HepG2 (cell line): ENCODE measurements around the gene METTL26. TPM values are rescaled to one million over a fixed set of nuclear protein-coding genes. Genes with fewer than 3 reads are reported as not detected.

Source experiments
- ATAC-seq: fragments of 200-7000 bp; cut with Tn5 transposase; 3 replicates; pipeline ENCODE4 v1.9.1; 2020; ENCODE audit warnings: mild to moderate bottlenecking, moderate library complexity
- BruUV-seq: library from RNA; stranded (reverse); fragments of 400-500 nt; replicated peaks from 2 replicates; lab custom pipeline; 2021; lab: Mats Ljungman, UMichigan
- CTCF ChIA-PET: fragments of 300-600 bp; formaldehyde crosslinking; extraction: SDS; loops from one replicate; lab custom pipeline; 2021; ENCODE audit warnings: low total read pairs, inconsistent platforms, low intra/inter-chr PET ratio; lab: Yijun Ruan, JAX
- POLR2A ChIA-PET: fragments of 350-600 bp; sonication (Branson Sonifier 250); formaldehyde crosslinking; loops from one replicate; lab custom pipeline; 2020; ENCODE audit warnings: antibody characterized with exemption, inconsistent platforms; lab: Yijun Ruan, JAX
- DNase-seq: peaks from one replicate; pipeline ENCODE4 v3.0.0-alpha.2; 2015; ENCODE audit warnings: low spot score
- FAIRE-seq: peaks from 3 replicates; lab custom pipeline; 2011; peaks lifted over from hg19 to GRCh38; lab: Jason Lieb, UNC
- H2AFZ ChIP-seq: one replicate; pipeline ENCODE4 v1.6.1; 2011; ENCODE audit warnings: low read length, inconsistent platforms
- H3K27ac ChIP-seq: fragments of 300-600 bp; 3 replicates; pipeline ENCODE4 v1.8.0; 2011; ENCODE audit warnings: mixed run types, mild to moderate bottlenecking, mixed read lengths, low read length, inconsistent platforms; ENCODE audit not compliant: insufficient read depth; ENCODE audit errors: extremely low read length
- H3K27me3 ChIP-seq, 2 experiments: fragments of 200-600 bp in 1 of 2; 2 replicates in 1 of 2; 3 replicates in 1 of 2; pipeline versions ENCODE4 v1.6.0 to v1.8.0; 2011; ENCODE audit warnings: low read length in 2 of 2, mild to moderate bottlenecking in 2 of 2, moderate library complexity in 2 of 2, inconsistent platforms in 1 of 2; ENCODE audit not compliant: insufficient read depth in 2 of 2, control insufficient read depth in 1 of 2
- H3K36me3 ChIP-seq, 2 experiments: fragments of 200-600 bp in 1 of 2; replicated peaks in 1 of 2; 2 replicates in 1 of 2; 3 replicates in 1 of 2; pipeline versions ENCODE4 v1.5.1 to v1.8.0; 2011; ENCODE audit warnings: low read length in 2 of 2, inconsistent platforms in 1 of 2; ENCODE audit not compliant: insufficient read depth in 2 of 2, control insufficient read depth in 1 of 2
- H3K4me1 ChIP-seq: 2 replicates; pipeline ENCODE4 v1.5.1; 2012; ENCODE audit warnings: low read length, inconsistent platforms; ENCODE audit not compliant: insufficient read depth
- H3K4me2 ChIP-seq: 2 replicates; pipeline ENCODE4 v1.6.0; 2011; ENCODE audit warnings: low read depth, low read length, inconsistent platforms
- H3K4me3 ChIP-seq, 3 experiments: fragments of 200-600 bp in 1 of 3; sonication (generic), shearing (Covaris generic) in 1 of 3; replicated peaks in 1 of 3; 2 replicates each; pipeline ENCODE4 v1.5.1; 2011 to 2016; ENCODE audit warnings: low read length in 3 of 3, inconsistent platforms in 2 of 3, low read depth in 2 of 3, mild to moderate bottlenecking in 2 of 3, control low read depth in 1 of 3, mixed read lengths in 1 of 3; ENCODE audit not compliant: insufficient read depth in 1 of 3
- H3K79me2 ChIP-seq: one replicate; pipeline ENCODE4 v1.6.1; 2011; ENCODE audit warnings: low read length, inconsistent platforms; ENCODE audit not compliant: insufficient read depth
- H3K9ac ChIP-seq: 2 replicates; pipeline ENCODE4 v1.6.0; 2011; ENCODE audit warnings: mild to moderate bottlenecking, low read depth, low read length, inconsistent platforms; ENCODE audit not compliant: insufficient read depth
- H3K9me3 ChIP-seq: 2 replicates; pipeline ENCODE4 v1.5.1; 2012; ENCODE audit warnings: mild to moderate bottlenecking, low read length
- H4K20me1 ChIP-seq: 2 replicates; pipeline ENCODE4 v1.6.0; 2011; ENCODE audit warnings: inconsistent platforms, mild to moderate bottlenecking, low read length, moderate library complexity; ENCODE audit not compliant: insufficient read depth
- ATF7-NPFF ChIP-seq: sonication (generic); formaldehyde crosslinking; IDR thresholded peaks from 2 replicates; pipeline ENCODE4 v1.8.1; 2023; ENCODE audit warnings: mild to moderate bottlenecking, low read depth, missing genetic modification reagents, moderate library complexity
- BHLHE40 ChIP-seq: IDR thresholded peaks from 2 replicates; pipeline ENCODE4 v1.6.1; 2011; ENCODE audit warnings: low read length, improper control_type of control experiment
- BRCA1 ChIP-seq: sonication (generic); formaldehyde crosslinking; IDR thresholded peaks from 2 replicates; pipeline ENCODE4 v1.4.0; 2020; ENCODE audit warnings: missing genetic modification reagents
- EHMT2 ChIP-seq: fragments of 200-600 bp; sonication (generic); IDR thresholded peaks from 2 replicates; pipeline ENCODE4 v1.7.0; 2017; ENCODE audit warnings: antibody characterized with exemption, low read depth, low read length, borderline replicate concordance
- GATAD2A ChIP-seq: IDR thresholded peaks from 2 replicates; pipeline ENCODE4 v1.6.1; 2016
- HDAC1 ChIP-seq: sonication (generic); formaldehyde crosslinking; IDR thresholded peaks from 2 replicates; pipeline ENCODE4 v1.5.1; 2020; ENCODE audit warnings: mild to moderate bottlenecking, missing genetic modification reagents
- KLF12 ChIP-seq: sonication (generic); formaldehyde crosslinking; IDR thresholded peaks from 2 replicates; pipeline ENCODE4 v1.4.0; 2020; ENCODE audit warnings: missing genetic modification reagents, borderline replicate concordance
- NFKB2 ChIP-seq: sonication (generic); formaldehyde crosslinking; IDR thresholded peaks from 2 replicates; pipeline ENCODE4 v1.4.0; 2020; ENCODE audit warnings: missing genetic modification reagents, borderline replicate concordance
- NR2C2 ChIP-seq: sonication (generic); formaldehyde crosslinking; IDR thresholded peaks from 2 replicates; pipeline ENCODE4 v1.4.0; 2020; ENCODE audit warnings: missing genetic modification reagents, mild to moderate bottlenecking, moderate library complexity, borderline replicate concordance
- PHF21A ChIP-seq: sonication (generic); formaldehyde crosslinking; IDR thresholded peaks from 2 replicates; pipeline ENCODE4 v1.5.0; 2020; ENCODE audit warnings: mild to moderate bottlenecking, missing genetic modification reagents
- PLRG1 ChIP-seq: fragments of 450-650 bp; conservative IDR thresholded peaks from 2 replicates; pipeline ENCODE4 v1.6.1; 2016
- SMAD3 ChIP-seq: sonication (generic); formaldehyde crosslinking; IDR thresholded peaks from 2 replicates; pipeline ENCODE4 v1.4.0; 2020; ENCODE audit warnings: missing genetic modification reagents
- ZNF121 ChIP-seq: sonication (generic); formaldehyde crosslinking; IDR thresholded peaks from 2 replicates; pipeline ENCODE4 v1.5.0; 2020; ENCODE audit warnings: mild to moderate bottlenecking, missing genetic modification reagents
- ZNF142 ChIP-seq: sonication (generic); formaldehyde crosslinking; IDR thresholded peaks from 2 replicates; pipeline ENCODE4 v1.4.0; 2020; ENCODE audit warnings: missing genetic modification reagents
- ZNF431 ChIP-seq: sonication (generic); formaldehyde crosslinking; IDR thresholded peaks from 2 replicates; pipeline ENCODE4 v1.9.0; 2022; ENCODE audit warnings: missing genetic modification reagents, low read depth, mild to moderate bottlenecking, borderline replicate concordance
- ZNF749 ChIP-seq: sonication (generic); formaldehyde crosslinking; IDR thresholded peaks from 2 replicates; pipeline ENCODE4 v1.8.0; 2022; ENCODE audit warnings: mild to moderate bottlenecking, missing genetic modification reagents, moderate library complexity, borderline replicate concordance
- WGBS: methylation state at CpG from one replicate; pipeline ENCODE4 v1.1.6; 2017; ENCODE audit warnings: low lambda C conversion rate; 5-methylcytosine and 5-hydroxymethylcytosine counted together
- in situ Hi-C: cut with HindIII; loops from 2 replicates; pipeline ENCODE4 v1.10.0; 2017; ENCODE audit warnings: low pct_unique_long_range_greater_than_20kb; ENCODE audit not compliant: extremely low pct_ligation_motif_present
- intact Hi-C: fragments of 100-400 bp; cut with micrococcal nuclease; formaldehyde crosslinking; loops from one replicate; pipeline ENCODE4 v1.10.0; 2022; ENCODE audit not compliant: unreplicated experiment
- polyA plus RNA-seq, 8 experiments: library from polyadenylated mRNA; depleted of rRNA in 3 of 8; stranded (reverse) in 7 of 8; unstranded in 1 of 8; fragments of >200 nt; fragmentation: Illumina TruSeq in 4 of 8; extraction: Trizol in 4 of 8; gene quantifications; 2 replicates each; pipeline versions ENCODE4 v1.2.1 to v1.2.3, GENCODE V29; 2011 to 2016; ENCODE audit warnings: low read depth in 4 of 8, missing spikeins in 1 of 8, mixed read lengths in 1 of 8; ENCODE audit not compliant: insufficient read depth in 1 of 8
- total RNA-seq, 5 experiments: library from RNA; depleted of rRNA; stranded (reverse); fragments of >200 nt; fragmentation: Illumina TruSeq; extraction: Trizol; gene quantifications; 2 replicates each; pipeline ENCODE4 v1.2.3, GENCODE V29; 2016; ENCODE audit warnings: low read depth in 1 of 5

Gene METTL26
- total and polyA plus RNA-seq, 2 of the 13 experiments (the other 11 are each of a cell fraction or from before 2014, with no cell fraction given), result 65.5 to 70.1 TPM

GRCh38 chr16:630815-631405 is 5.2 kb downstream of the METTL26 start, which contains the start of gene WFIKKN1 (continued):
- no peak for TF ChIP-seq SMAD3 (CRISPR knock-in tag)
- TF ChIP-seq ATF7-NPFF (CRISPR knock-in tag), result peak; percentile 24; the same call in 1 of the 2 replicates

- H3K79me2 ChIP-seq, result peaks cover 3% of the 10 kb centered on the region
- ChIA-PET CTCF (no interaction called here), POLR2A (interaction anchor here (1.0 to 1.5 kb wide), 2 partner anchors 18 to 42 kb away, joined by 3 to 5 read pairs; no protein-coding TSS in a partner anchor)
- ATAC-seq, result peak; percentile 38
- H3K27ac ChIP-seq, result peak overlapping the region; percentile 71
- H2AFZ ChIP-seq, result no peak overlapping the region
- in situ Hi-C loops (no loop called here), intact Hi-C loops (no loop called here)
- peaks cover 30% of the 10 kb centered on the region for H3K4me1 ChIP-seq
- H3K9me3 ChIP-seq, result no peaks in the 10 kb centered on the region
- no peak for FAIRE-seq
- no TSS peak for BruUV-seq
- peak overlapping the region; percentile 67 for H3K9ac ChIP-seq
- H3K36me3 ChIP-seq, result peaks cover 4% of the 10 kb centered on the region in 2 experiments; a peak in 2 of 5 replicates
- H3K27me3 ChIP-seq, result no peaks in the 10 kb centered on the region
- H3K4me2 ChIP-seq, result peak overlapping the region; percentile 95
- peak overlapping the region; percentile 58 to 74 (median 63) for H3K4me3 ChIP-seq
- H4K20me1 ChIP-seq, result no peaks in the 10 kb centered on the region
- DNase-seq, result no peak
- WGBS, result 0% methylated on average over 3 of the region's 29 CpGs
- TF ChIP-seq ZNF142 (CRISPR knock-in tag) (peak; percentile 68; the same call in 1 of the 2 replicates), GATAD2A (peak; percentile 23), ZNF431 (CRISPR knock-in tag) (peak; percentile 37; the same call in 1 of the 2 replicates), EHMT2 (no peak), NFKB2 (CRISPR knock-in tag) (peak; percentile 75; the same call in 1 of the 2 replicates), PLRG1 (no peak), PHF21A (peak; percentile 57), ZNF121 (0 out of 2 replicates have a peak, but pooled peaks have one; percentile 26), KLF12 (CRISPR knock-in tag) (0 out of 2 replicates have a peak, but pooled peaks have one; percentile 75), BRCA1 (CRISPR knock-in tag) (0 out of 2 replicates have a peak, but pooled peaks have one; percentile 72), BHLHE40 (peak; percentile 69), NR2C2 (CRISPR knock-in tag) (0 out of 2 replicates have a peak, but pooled peaks have one; percentile 39), ZNF749 (CRISPR knock-in tag) (0 out of 2 replicates have a peak, but pooled peaks have one; percentile 1), HDAC1 (peak; percentile 53)
Observed at GRCh38 chr16:630249-630814, 5.8 kb downstream of the METTL26 start.
